ENCODE data around the gene CHAT. TPM values are rescaled to one million over a fixed set of nuclear protein-coding genes. Genes with fewer than 3 reads are reported as not detected.

Gene CHAT
- polyA plus RNA-seq, 2 of the 4 experiments (the other 2 are of a cell fraction) = not detected

DNA sequence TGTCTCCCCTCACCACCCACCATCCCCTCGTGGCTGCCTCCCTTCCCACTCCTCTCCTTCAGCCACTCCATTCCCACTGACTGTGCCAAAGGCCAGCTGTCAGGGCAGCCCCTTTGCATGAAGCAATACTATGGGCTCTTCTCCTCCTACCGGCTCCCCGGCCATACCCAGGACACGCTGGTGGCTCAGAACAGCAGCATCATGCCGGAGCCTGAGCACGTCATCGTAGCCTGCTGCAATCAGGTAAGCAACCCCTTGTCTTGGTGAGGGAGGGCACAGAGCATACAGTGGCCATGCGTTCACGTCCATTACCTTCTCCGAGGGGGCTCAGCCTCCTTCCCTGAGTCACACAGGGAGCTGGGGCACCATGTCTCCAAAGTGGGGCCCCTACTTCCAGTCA lies 11.6 kb downstream of the CHAT start:
- ChIA-PET POLR2A (no interaction called here), CTCF (no interaction called here)
- no peak overlapping the region for H3K4me3 ChIP-seq
- FAIRE-seq (no peak), ATAC-seq (no peak), DNase-seq (ENCODE audit: low read depth in 1 of 2, low spot score in 1 of 2) (no peak)
- no peak for TF ChIP-seq FOSB (CRISPR knock-in tag; IDR thresholded peaks at IDR 0.05)
- no peak for TF ChIP-seq CEBPB (IDR thresholded peaks at IDR 0.05)
- no peak for TF ChIP-seq HOXB13 (CRISPR knock-in tag; IDR thresholded peaks at IDR 0.05; ENCODE audit: low read depth)
- no peak for TF ChIP-seq POLR2A (IDR thresholded peaks at IDR 0.05; ENCODE audit: low read length)
- TF ChIP-seq ZSCAN20 (CRISPR knock-in tag; IDR thresholded peaks at IDR 0.05) = no peak
- no peak for TF ChIP-seq HOXB5 (CRISPR knock-in tag; IDR thresholded peaks at IDR 0.05)
- TF ChIP-seq, protein P1, sequence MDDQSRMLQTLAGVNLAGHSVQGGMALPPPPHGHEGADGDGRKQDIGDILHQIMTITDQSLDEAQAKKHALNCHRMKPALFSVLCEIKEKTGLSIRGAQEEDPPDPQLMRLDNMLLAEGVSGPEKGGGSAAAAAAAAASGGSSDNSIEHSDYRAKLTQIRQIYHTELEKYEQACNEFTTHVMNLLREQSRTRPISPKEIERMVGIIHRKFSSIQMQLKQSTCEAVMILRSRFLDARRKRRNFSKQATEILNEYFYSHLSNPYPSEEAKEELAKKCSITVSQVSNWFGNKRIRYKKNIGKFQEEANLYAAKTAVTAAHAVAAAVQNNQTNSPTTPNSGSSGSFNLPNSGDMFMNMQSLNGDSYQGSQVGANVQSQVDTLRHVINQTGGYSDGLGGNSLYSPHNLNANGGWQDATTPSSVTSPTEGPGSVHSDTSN (IDR thresholded peaks at IDR 0.05) = no peak
- TF ChIP-seq JUNB (IDR thresholded peaks at IDR 0.05) = no peak
- TF ChIP-seq, protein P2, sequence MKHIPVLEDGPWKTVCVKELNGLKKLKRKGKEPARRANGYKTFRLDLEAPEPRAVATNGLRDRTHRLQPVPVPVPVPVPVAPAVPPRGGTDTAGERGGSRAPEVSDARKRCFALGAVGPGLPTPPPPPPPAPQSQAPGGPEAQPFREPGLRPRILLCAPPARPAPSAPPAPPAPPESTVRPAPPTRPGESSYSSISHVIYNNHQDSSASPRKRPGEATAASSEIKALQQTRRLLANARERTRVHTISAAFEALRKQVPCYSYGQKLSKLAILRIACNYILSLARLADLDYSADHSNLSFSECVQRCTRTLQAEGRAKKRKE (CRISPR knock-in tag; IDR thresholded peaks at IDR 0.05; ENCODE audit: low read depth) = no peak
- no peak overlapping the region for H3K4me2 ChIP-seq
- no peaks in the 10 kb centered on the region for H3K9me3 ChIP-seq
- H3K4me1 ChIP-seq = no peaks in the 10 kb centered on the region
- WGBS (ENCODE audit: missing lambda C conversion rate) = 17% methylated on average over 7 of the region's 10 CpGs
- H3K27ac ChIP-seq = no peak overlapping the region

DNA sequence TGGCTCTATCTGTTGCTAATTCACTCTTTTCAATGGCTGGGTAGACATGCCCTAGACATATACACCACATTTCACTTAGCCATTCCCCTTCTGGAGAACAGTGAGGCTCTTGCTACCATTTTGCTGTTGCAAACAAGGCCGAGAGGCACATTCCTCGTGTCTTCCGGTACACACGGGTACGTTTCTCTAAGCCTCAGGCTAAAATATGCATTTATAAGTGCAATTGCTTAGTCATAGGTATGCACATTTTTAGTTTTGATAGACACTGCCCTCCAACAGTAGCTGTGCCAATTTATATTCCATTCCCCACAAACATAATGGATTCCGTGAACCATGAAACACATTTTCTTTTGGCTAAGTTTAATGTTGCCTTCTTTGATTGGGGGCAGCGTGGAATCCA lies 13.2 kb downstream of the CHAT start:
- ChIA-PET CTCF (interaction anchor here (0.6 to 1.4 kb wide), 3 partner anchors 9 to 840 kb away, joined by 3 to 5 read pairs (median 3); no protein-coding TSS in a partner anchor), POLR2A (no interaction called here)
- no peak overlapping the region for H3K4me3 ChIP-seq
- WGBS (ENCODE audit: missing lambda C conversion rate) = 60% methylated on average over 7 of the region's 7 CpGs
- DNase-seq (ENCODE audit: low read depth in 1 of 2, low spot score in 1 of 2) (no peak), FAIRE-seq (no peak), ATAC-seq (no peak)
- no peak overlapping the region for H3K27ac ChIP-seq
- H3K4me1 ChIP-seq = no peaks in the 10 kb centered on the region
- TF ChIP-seq ZFP36 (IDR thresholded peaks at IDR 0.05; ENCODE audit: borderline replicate concordance, partially characterized antibody) = no peak
- no peak for TF ChIP-seq TFCP2L1 (CRISPR knock-in tag; IDR thresholded peaks at IDR 0.05)
- no peak for TF ChIP-seq NR3C1 (IDR thresholded peaks at IDR 0.05)
- no peak for TF ChIP-seq POLR2A (IDR thresholded peaks at IDR 0.05; ENCODE audit: low read length)
- no peak for TF ChIP-seq ZNF302 (CRISPR knock-in tag; IDR thresholded peaks at IDR 0.05)
- TF ChIP-seq, protein P3, sequence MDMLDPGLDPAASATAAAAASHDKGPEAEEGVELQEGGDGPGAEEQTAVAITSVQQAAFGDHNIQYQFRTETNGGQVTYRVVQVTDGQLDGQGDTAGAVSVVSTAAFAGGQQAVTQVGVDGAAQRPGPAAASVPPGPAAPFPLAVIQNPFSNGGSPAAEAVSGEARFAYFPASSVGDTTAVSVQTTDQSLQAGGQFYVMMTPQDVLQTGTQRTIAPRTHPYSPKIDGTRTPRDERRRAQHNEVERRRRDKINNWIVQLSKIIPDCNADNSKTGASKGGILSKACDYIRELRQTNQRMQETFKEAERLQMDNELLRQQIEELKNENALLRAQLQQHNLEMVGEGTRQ (IDR thresholded peaks at IDR 0.05) = no peak
- no peak for TF ChIP-seq NFE2L2 (conservative IDR thresholded peaks at IDR 0.05; ENCODE audit: low read length)
- no peak for TF ChIP-seq RCOR1 (IDR thresholded peaks at IDR 0.05; ENCODE audit: low read depth, low read length)
- TF ChIP-seq SREBF2 (IDR thresholded peaks at IDR 0.05) = no peak
- TF ChIP-seq KDM1A (IDR thresholded peaks at IDR 0.05; ENCODE audit: low read depth) = no peak
- TF ChIP-seq, protein P4, sequence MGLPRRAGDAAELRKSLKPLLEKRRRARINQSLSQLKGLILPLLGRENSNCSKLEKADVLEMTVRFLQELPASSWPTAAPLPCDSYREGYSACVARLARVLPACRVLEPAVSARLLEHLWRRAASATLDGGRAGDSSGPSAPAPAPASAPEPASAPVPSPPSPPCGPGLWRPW (IDR thresholded peaks at IDR 0.05) = no peak
- TF ChIP-seq HOXB13 (CRISPR knock-in tag; IDR thresholded peaks at IDR 0.05; ENCODE audit: low read depth) = no peak
- TF ChIP-seq ZC3H11A (IDR thresholded peaks at IDR 0.05) = no peak
- H3K9me3 ChIP-seq = no peaks in the 10 kb centered on the region
- H3K4me2 ChIP-seq = no peak overlapping the region

DNA sequence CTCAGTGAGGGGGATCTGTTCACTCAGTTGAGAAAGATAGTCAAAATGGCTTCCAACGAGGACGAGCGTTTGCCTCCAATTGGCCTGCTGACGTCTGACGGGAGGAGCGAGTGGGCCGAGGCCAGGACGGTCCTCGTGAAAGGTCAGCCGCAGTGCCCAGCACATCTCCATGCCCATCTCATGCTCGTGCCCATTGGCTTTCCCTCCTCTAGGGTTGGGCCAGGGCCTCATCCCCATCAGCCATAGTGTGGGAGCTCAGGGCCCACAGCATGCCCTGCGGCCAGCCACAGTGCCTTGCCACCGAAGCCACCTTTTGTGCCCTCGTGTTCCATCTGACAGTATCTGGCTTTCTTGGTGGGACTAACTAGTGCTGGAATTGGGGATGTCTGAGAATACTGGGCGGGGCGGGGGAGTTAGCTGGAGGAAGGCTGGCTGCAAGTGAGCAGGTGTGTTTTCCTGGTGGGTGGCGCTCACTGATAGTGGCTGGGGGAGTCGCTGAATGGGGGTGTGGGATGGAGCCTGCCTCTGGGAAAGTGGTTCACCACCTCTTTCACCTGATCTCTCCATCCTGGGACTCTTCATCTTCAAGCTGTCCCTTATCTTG lies 13.9 kb downstream of the CHAT start:
- FAIRE-seq (no peak), ATAC-seq (no peak), DNase-seq (ENCODE audit: low read depth in 1 of 2, low spot score in 1 of 2) (no peak)
- WGBS (ENCODE audit: missing lambda C conversion rate) = 69% methylated on average over 17 of the region's 18 CpGs
- Histone ChIP-seq H3K4me2 (no peak overlapping the region), H3K9me3 (no peaks in the 10 kb centered on the region), H3K4me1 (no peaks in the 10 kb centered on the region), H3K27ac (no peak overlapping the region), H3K4me3 (no peak overlapping the region)
- TF ChIP-seq EP300 (IDR thresholded peaks at IDR 0.05) (no peak), RNF2 (IDR thresholded peaks at IDR 0.05; ENCODE audit: borderline replicate concordance, low read depth) (no peak), CEBPB (IDR thresholded peaks at IDR 0.05) (no peak), CBX8 (IDR thresholded peaks at IDR 0.05) (no peak), JUN (IDR thresholded peaks at IDR 0.05) (no peak)
- ChIA-PET CTCF (interaction anchor here (1.2 to 1.3 kb wide), 2 partner anchors 9 to 34 kb away, joined by 3 to 5 read pairs; no protein-coding TSS in a partner anchor), POLR2A (no interaction called here)

All from A549 (cell line).